Smooth muscle cell (in vitro differentiated cells): ENCODE results near the gene RBP4. TPM values are rescaled to one million over a fixed set of nuclear protein-coding genes. Genes with fewer than 3 reads are reported as not detected.

Source experiments
- DNase-seq: peaks from one replicate; lab custom pipeline; 2025; ENCODE audit not compliant: unreplicated experiment; lab: John Stamatoyannopoulos, UW
- H2AFZ ChIP-seq: fragments of 200-600 bp; sonication (generic); 2 replicates; pipeline ENCODE4 v1.6.0; 2016; ENCODE audit warnings: antibody characterized with exemption, low read depth, mild to moderate bottlenecking
- H3F3A ChIP-seq: fragments of 200-600 bp; sonication (generic); 2 replicates; pipeline ENCODE4 v1.6.0; 2017; ENCODE audit warnings: antibody characterized with exemption, low read depth
- H3K27ac ChIP-seq: fragments of 200-600 bp; sonication (generic); 2 replicates; pipeline ENCODE4 v1.5.1; 2016; ENCODE audit warnings: low read depth, mild to moderate bottlenecking
- H3K27me3 ChIP-seq: fragments of 200-600 bp; sonication (generic); 2 replicates; pipeline ENCODE4 v1.6.1; 2016; ENCODE audit warnings: low read depth, mild to moderate bottlenecking
- H3K36me3 ChIP-seq: fragments of 200-600 bp; sonication (generic); 2 replicates; pipeline ENCODE4 v1.5.1; 2016; ENCODE audit warnings: low read depth
- H3K4me1 ChIP-seq: fragments of 200-600 bp; sonication (generic); 2 replicates; pipeline ENCODE4 v1.5.1; 2016; ENCODE audit warnings: low read depth
- H3K4me2 ChIP-seq: fragments of 200-600 bp; sonication (generic); 2 replicates; pipeline ENCODE4 v1.6.0; 2016; ENCODE audit warnings: mild to moderate bottlenecking
- H3K4me3 ChIP-seq: fragments of 200-600 bp; sonication (generic); 2 replicates; pipeline ENCODE4 v1.5.1; 2016; ENCODE audit warnings: mild to moderate bottlenecking
- H3K79me2 ChIP-seq: fragments of 200-600 bp; sonication (generic); 2 replicates; pipeline ENCODE4 v1.6.0; 2016; ENCODE audit warnings: low read depth, mild to moderate bottlenecking
- H3K9ac ChIP-seq: fragments of 200-600 bp; sonication (generic); 2 replicates; pipeline ENCODE4 v1.6.0; 2016; ENCODE audit warnings: low read depth
- H3K9me3 ChIP-seq: fragments of 200-600 bp; sonication (generic); replicated peaks from 2 replicates; pipeline ENCODE4 v1.5.1; 2016; ENCODE audit warnings: low read depth
- H4K20me1 ChIP-seq: fragments of 200-600 bp; sonication (generic); 2 replicates; pipeline ENCODE4 v1.6.0; 2016; ENCODE audit warnings: low read depth
- WGBS: methylation state at CpG from one replicate; pipeline ENCODE4 v1.1.7; 2016; ENCODE audit warnings: low lambda C conversion rate; 5-methylcytosine and 5-hydroxymethylcytosine counted together
- polyA plus RNA-seq: library from polyadenylated mRNA; unstranded; fragments of >200 nt; fragmentation: Nextera tagmentation; extraction: Ambion mirVana; gene quantifications from 2 replicates; pipeline ENCODE4 v1.2.1, GENCODE V29; 2016
- total RNA-seq: library from RNA; depleted of rRNA; stranded (reverse); fragments of >200 nt; gene quantifications from 2 replicates; pipeline ENCODE4 v1.2.3, GENCODE V29; 2014
- TF ChIP-seq, protein P1 (sequence below): fragments of 200-600 bp; sonication (generic); IDR thresholded peaks from 2 replicates; pipeline ENCODE4 v1.5.1; 2017; ENCODE audit warnings: borderline replicate concordance, mild to moderate bottlenecking, antibody characterized with exemption; ENCODE audit not compliant: insufficient read depth, poor library complexity, severe bottlenecking

The RBP4 gene
- total and polyA plus RNA-seq, 2 experiments from 2014 or later: 1.1 to 1.2 TPM

GRCh38 chr10:93572606-93573005 is 28.4 kb downstream of the RBP4 start:
- no peaks in the 10 kb centered on the region for H3K79me2 ChIP-seq
- TF ChIP-seq, protein P1, sequence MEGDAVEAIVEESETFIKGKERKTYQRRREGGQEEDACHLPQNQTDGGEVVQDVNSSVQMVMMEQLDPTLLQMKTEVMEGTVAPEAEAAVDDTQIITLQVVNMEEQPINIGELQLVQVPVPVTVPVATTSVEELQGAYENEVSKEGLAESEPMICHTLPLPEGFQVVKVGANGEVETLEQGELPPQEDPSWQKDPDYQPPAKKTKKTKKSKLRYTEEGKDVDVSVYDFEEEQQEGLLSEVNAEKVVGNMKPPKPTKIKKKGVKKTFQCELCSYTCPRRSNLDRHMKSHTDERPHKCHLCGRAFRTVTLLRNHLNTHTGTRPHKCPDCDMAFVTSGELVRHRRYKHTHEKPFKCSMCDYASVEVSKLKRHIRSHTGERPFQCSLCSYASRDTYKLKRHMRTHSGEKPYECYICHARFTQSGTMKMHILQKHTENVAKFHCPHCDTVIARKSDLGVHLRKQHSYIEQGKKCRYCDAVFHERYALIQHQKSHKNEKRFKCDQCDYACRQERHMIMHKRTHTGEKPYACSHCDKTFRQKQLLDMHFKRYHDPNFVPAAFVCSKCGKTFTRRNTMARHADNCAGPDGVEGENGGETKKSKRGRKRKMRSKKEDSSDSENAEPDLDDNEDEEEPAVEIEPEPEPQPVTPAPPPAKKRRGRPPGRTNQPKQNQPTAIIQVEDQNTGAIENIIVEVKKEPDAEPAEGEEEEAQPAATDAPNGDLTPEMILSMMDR: no peak
- DNase-seq: no peak
- peaks cover 73% of the 10 kb centered on the region for H3K27me3 ChIP-seq
- no peaks in the 10 kb centered on the region for H3K9me3 ChIP-seq
- H3K4me3 ChIP-seq: no peak overlapping the region
- no peak overlapping the region for H2AFZ ChIP-seq
- no peaks in the 10 kb centered on the region for H4K20me1 ChIP-seq
- no peaks in the 10 kb centered on the region for H3K4me1 ChIP-seq
- H3K4me2 ChIP-seq: no peak overlapping the region
- H3K36me3 ChIP-seq: no peaks in the 10 kb centered on the region
- H3K9ac ChIP-seq: no peak overlapping the region
- no peaks in the 10 kb centered on the region for H3F3A ChIP-seq
- 97% methylated on average over 2 of the region's 2 CpGs for WGBS
- no peak overlapping the region for H3K27ac ChIP-seq

DNA sequence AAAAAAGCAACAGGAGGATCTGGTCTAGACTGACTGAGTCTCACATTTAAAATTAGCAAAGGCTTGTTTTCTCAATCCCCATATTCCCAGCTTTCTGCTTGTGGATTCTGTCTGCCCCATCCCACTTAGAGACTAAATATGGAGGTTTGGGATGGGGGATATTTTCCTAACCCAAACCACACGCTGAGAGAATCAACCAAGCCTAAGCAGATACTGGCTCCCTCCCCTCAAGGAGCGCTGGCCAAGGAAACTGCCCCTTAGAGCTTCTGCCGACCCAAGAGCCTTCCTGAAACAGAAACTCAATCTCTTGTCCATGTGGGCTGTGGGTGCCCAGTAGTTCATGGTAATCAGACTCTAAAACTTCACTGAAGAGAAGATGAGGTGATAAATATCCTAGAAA is 30.7 kb downstream of the RBP4 start:
- no peaks in the 10 kb centered on the region for H3K9me3 ChIP-seq
- WGBS: 46% methylated on average over 3 of the region's 3 CpGs
- H3K36me3 ChIP-seq: no peaks in the 10 kb centered on the region
- TF ChIP-seq, protein P1: no peak
- DNase-seq: no peak
- no peaks in the 10 kb centered on the region for H3K79me2 ChIP-seq
- no peak overlapping the region for H3K27ac ChIP-seq
- H3F3A ChIP-seq: no peaks in the 10 kb centered on the region
- H3K4me2 ChIP-seq: no peak overlapping the region
- no peak overlapping the region for H2AFZ ChIP-seq
- peaks cover 4% of the 10 kb centered on the region for H3K4me1 ChIP-seq
- no peaks in the 10 kb centered on the region for H4K20me1 ChIP-seq
- H3K4me3 ChIP-seq: no peak overlapping the region
- peaks cover 91% of the 10 kb centered on the region for H3K27me3 ChIP-seq
- no peak overlapping the region for H3K9ac ChIP-seq

DNA sequence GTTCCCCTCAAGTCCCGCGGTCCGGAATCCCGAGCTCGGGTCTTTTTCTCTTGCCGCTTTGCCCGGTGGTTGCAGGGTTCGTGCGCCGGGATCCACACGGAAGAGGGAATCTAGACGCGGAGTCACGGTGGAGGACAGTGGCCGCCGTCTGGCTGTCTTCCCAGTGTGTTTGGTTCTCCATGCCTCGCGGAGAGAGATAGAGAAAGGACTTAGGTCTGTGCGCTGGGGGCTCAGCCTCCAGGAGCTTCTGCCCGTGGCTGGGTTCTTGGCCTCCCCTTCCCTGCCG is 33.0 kb downstream of the RBP4 start:
- Histone ChIP-seq H3K9me3 (no peaks in the 10 kb centered on the region), H3K27ac (no peak overlapping the region), H3F3A (no peaks in the 10 kb centered on the region), H3K4me2 (no peak overlapping the region), H3K9ac (no peak overlapping the region), H2AFZ (no peak overlapping the region), H4K20me1 (no peaks in the 10 kb centered on the region), H3K4me3 (no peak overlapping the region), H3K79me2 (no peaks in the 10 kb centered on the region), H3K4me1 (peaks cover 4% of the 10 kb centered on the region), H3K36me3 (no peaks in the 10 kb centered on the region), H3K27me3 (peaks cover 93% of the 10 kb centered on the region)
- TF ChIP-seq, protein P1: no peak
- no peak for DNase-seq
- 16% methylated on average over 21 of the region's 21 CpGs for WGBS

DNA sequence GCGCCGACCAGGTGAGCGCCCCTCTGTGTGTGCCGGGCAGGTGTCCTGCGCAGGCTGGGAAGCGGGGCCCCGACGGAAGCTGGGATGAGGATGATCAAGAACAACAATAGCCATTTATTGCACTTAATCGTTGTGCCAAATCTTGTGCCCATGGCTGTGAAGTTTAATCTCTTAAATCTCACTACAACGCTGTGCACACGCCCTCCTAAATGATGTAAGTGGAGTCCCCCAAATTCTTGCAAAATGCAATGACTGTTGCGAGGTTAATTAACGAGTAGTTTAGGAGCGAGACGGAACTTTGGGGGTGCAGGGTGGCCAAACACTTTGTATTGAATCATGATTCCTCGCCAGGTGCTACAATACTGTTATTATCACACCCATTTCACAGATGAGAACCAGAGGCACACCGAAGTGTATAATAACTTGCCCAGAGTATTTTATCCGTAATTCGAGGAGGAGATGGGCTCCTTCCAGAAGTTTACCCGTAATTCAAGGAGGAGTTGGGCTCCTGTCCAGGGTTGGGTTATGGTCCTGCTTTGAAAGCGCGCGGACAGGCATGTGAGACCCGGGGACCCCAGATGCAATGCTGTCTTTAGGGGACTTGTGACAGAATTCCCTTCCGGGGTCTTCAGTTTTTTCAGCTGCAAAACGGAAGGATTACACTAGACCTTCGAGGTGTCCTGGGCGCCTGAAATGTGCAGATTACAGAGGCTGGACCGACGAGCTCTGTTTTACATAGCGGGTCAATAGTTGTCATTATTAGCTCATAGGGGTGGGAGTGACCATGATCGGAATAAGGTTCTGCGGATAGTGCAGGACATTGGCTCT is 33.5 kb downstream of the RBP4 start:
- no peaks in the 10 kb centered on the region for H3K36me3 ChIP-seq
- H3K4me1 ChIP-seq: peaks cover 4% of the 10 kb centered on the region
- TF ChIP-seq, protein P1: no peak
- H2AFZ ChIP-seq: no peak overlapping the region
- H3K4me2 ChIP-seq: no peak overlapping the region
- no peak for DNase-seq
- no peaks in the 10 kb centered on the region for H3K9me3 ChIP-seq
- WGBS: 24% methylated on average over 33 of the region's 33 CpGs
- H3K79me2 ChIP-seq: no peaks in the 10 kb centered on the region
- H3K27ac ChIP-seq: no peak overlapping the region
- H4K20me1 ChIP-seq: no peaks in the 10 kb centered on the region
- peaks cover 89% of the 10 kb centered on the region for H3K27me3 ChIP-seq
- H3F3A ChIP-seq: no peaks in the 10 kb centered on the region
- no peak overlapping the region for H3K9ac ChIP-seq
- no peak overlapping the region for H3K4me3 ChIP-seq
